Bone marrow (tissue), 2 donors: ENCODE data around the gene NOL9.
"Not testable (repeated sequence)": the region's sequence is repeated elsewhere in the genome, so short reads cannot be mapped to it uniquely, and the experiment has no call there.

Source experiments
- DNase-seq, 2 donors: peaks; one replicate each; lab custom pipeline; 2025; lab: John Stamatoyannopoulos, UW

The NOL9 gene

GRCh38 chr1:6572653-6573383 lies 18.5 kb upstream of the NOL9 start:
- no peak for DNase-seq

DNA sequence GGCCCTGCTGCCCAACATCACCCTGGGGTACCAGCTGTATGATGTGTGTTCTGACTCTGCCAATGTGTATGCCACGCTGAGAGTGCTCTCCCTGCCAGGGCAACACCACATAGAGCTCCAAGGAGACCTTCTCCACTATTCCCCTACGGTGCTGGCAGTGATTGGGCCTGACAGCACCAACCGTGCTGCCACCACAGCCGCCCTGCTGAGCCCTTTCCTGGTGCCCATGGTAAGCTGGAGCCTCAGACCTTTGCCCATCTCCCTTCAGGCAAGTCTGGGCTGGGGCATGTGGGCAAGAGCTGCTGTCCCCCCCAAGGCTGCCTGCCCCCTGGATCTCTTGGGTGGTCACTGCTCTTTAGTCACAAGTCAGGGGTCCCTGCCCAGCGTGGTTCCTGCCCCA lies 16.7 kb upstream of the NOL9 start:
- DNase-seq, result no peak

GRCh38 chr1:6570100-6570499 lies 15.8 kb upstream of the NOL9 start:
- DNase-seq, result no peak

- DNase-seq, result no peak
Measured at GRCh38 chr1:6569033-6569432, 14.7 kb upstream of the NOL9 start.

GRCh38 chr1:6560267-6560666 lies 6.0 kb upstream of the NOL9 start:
- DNase-seq, result no peak

DNA sequence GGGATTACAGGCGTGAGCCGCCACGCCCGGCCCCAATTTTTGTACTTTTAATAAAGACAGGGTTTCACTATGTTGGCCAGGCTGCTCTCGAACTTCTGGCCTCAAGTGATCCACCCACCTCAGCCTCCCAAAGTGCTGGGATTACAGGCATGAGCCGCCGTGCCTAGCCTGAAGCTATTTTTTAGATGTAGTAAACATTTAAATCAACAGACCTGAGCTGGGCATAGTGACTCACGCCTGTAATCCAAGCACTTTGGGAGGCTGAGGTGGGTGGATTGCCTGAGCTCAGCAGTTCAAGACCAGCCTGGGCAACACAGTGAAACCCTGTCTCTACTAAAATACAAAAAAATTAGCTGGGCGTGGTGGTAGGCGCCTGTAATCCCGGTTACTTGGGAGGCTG lies 4.8 kb upstream of the NOL9 start:
- not testable (repeated sequence) for DNase-seq

DNA sequence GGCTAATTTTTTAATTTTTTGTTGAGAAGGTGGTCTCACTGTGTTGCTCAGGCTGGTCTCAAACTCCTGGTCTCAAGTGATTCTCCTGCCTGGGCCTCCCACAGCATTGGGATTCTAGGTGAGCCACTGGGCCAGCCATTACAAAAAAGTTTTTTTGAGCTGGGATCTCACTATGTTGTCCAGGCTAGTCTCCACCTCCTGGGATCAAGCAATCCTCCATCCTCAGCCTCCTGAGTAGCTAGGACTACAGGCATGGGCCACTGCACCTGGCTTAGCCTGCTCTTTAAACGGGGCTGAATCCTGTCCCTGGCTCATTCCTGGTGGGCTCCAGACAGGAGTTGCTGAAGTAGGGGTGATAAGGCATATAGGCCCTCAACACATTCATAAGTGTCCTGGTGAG lies 3.3 kb upstream of the NOL9 start:
- no peak for DNase-seq

- no peak for DNase-seq
Measured at GRCh38 chr1:6554907-6555778, 830 bp upstream of the NOL9 start, which contains the start of gene TAS1R1. Gene TAS1R1 (plus strand): TSS chr1:6555307. CDS start chr1:6555374, 67 bp downstream.

GRCh38 chr1:6547301-6547700 lies 7.0 kb downstream of the NOL9 start:
- no peak for DNase-seq

DNA sequence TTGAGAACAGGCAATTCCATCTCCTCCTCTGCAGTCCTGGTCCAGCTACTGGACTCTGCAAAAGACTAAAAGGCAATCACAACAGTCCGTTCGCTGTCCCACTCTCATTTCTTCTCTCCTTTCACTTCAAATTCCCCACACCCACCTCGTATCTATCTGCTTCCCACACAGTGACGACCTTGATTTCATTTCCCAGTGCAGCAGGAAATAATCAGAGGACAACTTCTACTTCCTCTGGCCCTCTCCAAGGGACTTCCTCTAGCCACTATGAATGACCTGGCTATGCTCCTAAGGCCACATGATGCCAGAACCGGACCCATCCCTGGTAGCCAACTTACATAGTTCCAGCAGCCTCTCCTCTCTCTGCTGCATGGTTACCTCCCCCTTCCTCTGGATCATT lies 8.0 kb downstream of the NOL9 start:
- no peak for DNase-seq

DNA sequence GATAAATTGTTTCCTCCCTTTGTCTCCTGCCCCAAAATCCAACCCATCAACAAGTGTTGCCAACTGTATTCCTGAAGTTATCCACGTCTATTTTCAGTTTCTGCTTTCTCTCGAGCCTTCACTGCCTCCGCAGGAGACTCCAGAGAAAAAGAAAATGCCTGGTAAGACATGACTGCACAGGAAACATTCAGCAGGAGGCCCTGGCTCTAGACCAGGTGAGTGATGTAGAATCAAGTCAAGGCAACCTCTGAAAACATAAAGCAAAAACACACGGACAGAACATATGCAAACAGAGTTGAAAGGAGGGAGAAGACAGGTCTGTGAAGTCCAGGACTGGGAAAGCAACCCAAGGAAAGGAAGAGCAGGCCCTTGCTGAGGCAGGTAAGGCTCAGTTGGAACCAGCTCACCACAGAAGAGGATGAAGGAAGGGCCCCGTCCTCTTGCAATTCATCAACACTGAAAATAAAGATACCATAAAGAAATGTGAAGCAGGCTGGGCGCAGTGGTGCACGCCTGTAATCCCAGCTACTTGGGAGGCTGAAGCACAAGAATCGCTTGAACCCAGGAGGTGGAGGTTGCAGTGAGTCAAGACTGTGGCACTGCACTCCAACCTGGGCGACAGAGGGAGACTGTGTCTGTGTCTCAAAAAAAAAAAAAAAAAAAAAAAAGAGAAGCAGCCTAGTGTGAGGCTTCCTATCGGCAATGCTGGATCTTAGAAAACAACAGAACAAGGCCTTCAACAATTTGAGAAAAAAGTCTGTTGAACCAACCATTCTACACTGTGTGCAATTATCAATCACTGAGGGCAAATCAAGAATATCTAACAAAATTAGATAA lies 8.8 kb downstream of the NOL9 start:
- DNase-seq, result no peak

DNA sequence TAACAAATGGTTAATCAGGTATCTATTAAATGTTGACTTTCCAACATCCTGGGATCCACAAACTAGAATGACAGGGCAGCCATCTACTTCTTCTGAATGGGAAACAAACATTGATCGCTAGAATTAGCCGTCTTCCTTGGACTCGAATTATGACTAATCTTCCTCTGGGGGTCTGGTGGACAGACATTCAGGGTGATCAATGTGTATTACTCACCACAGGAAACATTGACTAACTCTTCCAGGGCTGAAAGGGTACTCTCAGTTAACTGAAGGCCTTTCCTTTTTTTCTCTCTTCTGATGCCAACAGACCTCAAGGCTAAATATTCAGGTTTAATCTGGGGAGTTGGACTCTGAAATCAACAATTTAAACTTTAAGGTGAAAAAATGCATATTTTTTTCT lies 9.5 kb downstream of the NOL9 start:
- DNase-seq, result no peak

DNA sequence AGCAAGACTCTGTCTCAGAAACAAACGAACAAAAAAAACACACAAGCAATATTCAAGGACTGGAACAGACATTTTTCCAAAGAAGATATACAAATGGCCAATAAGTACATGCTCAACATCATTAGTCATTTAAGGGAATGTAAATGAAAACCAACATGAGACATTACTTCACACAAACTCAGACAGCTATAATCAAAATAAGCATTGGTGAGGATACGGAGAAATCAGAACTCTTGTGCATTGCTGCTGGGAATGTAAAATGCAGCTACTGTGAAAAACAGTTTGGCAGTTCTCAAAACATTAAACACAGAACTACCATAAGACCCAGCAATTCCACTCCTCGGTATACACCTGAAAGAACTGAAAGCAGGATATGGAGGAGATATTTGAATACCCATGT lies 15.4 kb downstream of the NOL9 start:
- DNase-seq, result no peak

- DNase-seq, result no peak
Measured at GRCh38 chr1:6536291-6536690, 18.0 kb downstream of the NOL9 start.

GRCh38 chr1:6535214-6535613 lies 19.1 kb downstream of the NOL9 start:
- no peak for DNase-seq

DNA sequence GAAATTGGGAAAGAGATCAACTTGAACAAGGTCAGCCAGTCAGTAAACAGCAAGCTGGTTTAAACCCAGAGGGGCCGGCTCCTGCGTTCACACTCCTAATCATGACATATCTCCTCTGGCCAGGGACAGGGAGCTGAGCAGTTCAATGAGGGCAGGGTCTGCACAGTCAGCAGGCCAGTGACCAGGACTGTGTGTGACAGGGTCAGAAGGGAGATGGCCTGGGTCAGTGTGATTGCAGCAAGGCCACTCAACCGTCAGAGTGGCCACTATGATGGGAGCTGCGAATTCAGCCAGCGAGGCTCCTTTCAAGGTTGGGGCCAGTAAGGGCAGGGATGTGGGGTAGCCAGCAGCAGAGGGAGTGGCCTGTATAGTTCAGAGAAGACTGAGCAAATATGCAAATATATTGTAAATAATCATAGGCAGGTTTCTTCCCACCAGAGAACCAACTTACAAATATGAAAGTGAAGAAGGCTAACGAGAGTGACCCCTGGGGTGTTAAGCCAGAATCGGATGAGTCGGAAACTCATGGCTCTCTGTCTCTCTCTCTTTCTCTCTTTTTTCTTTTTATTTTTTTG lies 20.0 kb downstream of the NOL9 start:
- DNase-seq, result no peak

DNA sequence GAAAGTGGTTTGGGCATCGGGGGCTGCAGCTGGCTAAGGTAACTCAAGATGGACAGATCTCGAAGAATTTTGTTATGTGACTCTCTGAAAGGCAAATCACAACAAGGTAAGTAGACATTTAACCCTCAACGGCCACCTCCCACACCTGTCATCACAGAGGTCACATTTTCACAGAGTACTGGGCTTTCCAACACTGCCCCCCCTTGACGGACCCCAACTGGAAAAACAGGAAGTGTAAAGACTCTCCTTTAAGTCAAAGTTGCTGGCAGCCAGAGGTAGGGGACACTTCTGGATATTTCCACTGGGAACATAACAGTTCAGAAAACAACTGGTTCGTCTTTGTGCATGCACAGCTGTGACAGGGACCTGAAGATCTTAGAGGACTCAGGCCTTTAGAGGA lies 22.3 kb downstream of the NOL9 start:
- DNase-seq, result no peak

DNA sequence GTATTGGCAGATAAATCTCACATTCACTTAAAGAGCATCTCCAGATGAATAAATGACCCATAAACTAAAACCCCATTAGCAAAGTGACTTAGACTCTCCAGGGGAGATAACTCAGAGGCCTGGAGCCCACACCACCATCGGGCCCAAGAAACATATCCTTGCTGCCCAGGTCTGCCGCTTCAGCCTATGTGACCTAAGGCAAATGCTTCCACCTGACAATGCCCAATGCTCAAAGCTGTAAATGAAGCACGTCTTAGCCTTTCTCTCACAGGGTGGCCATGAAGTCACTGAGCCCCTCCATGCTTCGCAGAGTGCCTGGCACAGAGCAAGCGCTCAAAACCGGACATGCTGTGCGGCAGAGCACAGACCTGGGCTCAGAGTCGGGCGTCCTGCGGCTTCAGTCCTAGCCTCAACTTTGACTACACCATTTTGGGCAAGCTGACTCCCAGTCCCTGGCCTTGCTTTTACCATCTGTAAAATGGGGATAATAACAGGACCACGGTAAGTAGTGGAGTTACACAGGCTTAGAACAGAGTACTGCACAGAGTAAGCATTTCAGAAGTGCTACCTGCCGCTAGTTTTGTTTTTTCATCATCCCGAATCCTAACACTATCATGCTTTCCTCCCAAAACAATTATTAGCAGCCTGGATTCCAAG lies 23.7 kb downstream of the NOL9 start:
- no peak for DNase-seq

DNA sequence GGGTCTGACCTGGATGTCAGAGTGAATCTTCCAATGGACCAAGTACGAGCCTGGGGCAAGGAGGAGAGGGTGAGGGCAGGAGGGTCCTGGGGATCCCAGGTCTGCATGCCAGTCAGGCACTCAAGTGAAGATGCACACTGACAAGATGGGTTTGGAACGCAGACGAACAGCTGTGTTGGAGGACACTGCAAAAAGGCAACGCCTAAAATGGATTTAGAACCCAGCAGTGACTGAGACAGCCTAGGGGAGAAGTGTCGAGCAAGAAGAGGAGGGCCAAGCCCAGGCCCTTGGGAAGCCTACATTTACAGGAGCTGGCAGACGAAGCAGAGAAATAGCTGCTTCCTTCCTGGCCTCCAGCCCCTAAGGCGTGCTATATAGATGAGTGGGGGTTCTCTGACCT lies 25.8 kb downstream of the NOL9 start:
- DNase-seq, result no peak

DNA sequence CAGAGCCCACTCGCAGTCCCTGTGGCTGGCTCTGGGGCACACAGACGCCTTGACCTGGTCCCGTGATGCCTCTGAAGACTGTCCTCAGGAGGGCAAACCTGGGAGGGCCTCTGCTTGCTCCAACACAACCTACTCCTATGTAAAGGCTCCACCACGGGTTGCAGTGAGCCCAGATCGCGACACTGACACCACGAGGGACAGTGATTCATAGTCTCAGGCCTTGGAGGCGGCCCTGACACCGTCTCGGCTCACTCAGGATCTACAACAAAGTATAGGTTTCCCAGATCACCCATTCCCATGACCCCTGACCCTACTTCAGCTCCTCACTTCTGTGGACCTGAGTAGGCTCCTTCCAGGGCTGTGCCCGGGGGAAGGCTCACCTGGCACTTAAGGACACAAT lies 28.0 kb downstream of the NOL9 start:
- no peak for DNase-seq

DNA sequence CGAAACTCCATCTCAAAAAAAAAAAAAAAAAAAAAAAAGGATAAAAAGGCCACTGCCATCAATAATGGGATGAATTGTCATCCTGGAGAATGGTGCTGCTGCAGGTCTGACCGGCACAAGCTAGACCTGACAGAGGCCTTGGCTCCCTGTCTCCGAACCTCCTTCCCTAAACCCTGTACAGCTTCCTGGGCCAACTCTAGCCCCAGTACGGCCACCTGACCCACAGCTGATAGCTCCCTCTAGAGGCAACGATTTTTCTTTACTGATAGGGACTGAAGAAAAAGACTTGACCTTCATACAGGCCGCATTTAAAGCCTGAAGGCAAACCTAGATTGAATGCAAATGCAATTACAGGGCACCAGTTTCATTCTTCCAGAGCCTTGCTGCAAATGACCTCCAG lies 30.7 kb downstream of the NOL9 start:
- no peak for DNase-seq

GRCh38 chr1:6521536-6521935 lies 32.8 kb downstream of the NOL9 start:
- no peak for DNase-seq
